Stimulated activated CD4-positive, alpha-beta T cell treated with anti-CD3 and anti-CD28 coated beads, TNF-alpha, amount 100 ng/mL, for 4 hours (primary cell): ENCODE data around the gene USP40.
A peak's percentile ranks its signal among the peaks of the same experiment; 100 is the strongest.

Source experiments
- DNase-seq, 3 experiments: peaks; one replicate each; pipeline ENCODE4 v3.0.0-alpha.2; 2020; ENCODE audit warnings: low read depth in 3 of 3

USP40 gene

DNA sequence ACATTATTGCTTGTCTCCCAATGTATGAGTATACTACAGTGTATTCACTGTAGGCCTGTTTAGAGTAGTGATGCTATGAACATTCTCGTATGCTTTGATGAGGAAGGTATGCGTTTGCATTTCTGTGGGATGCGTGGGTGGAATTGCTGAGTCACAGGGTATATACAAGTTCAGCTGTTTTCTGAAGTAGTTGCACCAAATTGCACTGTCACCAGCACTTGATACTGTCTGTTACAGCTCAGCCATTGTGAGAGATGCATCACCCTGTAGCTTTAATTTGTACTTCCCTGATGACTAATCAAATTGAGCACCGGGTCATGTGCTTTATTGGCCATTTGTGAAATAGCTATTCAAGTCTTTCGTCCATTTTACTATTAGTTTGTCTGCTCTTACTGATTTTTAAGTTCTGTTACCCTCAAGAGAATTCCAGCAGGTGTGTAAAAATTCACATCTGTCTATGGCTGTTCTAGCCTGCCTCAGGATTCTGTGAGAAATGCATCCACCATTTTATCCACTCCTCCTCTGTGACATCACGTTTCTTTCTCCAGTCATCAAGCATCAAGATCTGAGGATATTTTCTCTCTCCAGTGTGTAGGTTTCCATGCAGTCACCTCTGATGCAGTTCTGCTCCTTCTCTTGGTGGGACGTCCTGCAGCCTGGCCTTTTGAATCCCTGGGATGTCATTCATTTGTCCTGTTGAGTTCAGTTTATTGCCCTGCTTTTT, 139.8 kb downstream of the USP40 start:
- DNase-seq = peak; percentile 37 to 51 (median 39)
